Astrocyte (in vitro differentiated cells and primary cell): ENCODE data around the gene IQSEC2.

Source experiments
- CTCF ChIP-seq: IDR thresholded peaks from 2 replicates; pipeline ENCODE4 v1.5.1; 2011; ENCODE audit warnings: low read depth, mild to moderate bottlenecking, inconsistent platforms, low read length, moderate library complexity; ENCODE audit not compliant: insufficient read depth
- EZH2 ChIP-seq: IDR thresholded peaks from 2 replicates; pipeline ENCODE4 v1.6.1; 2012; ENCODE audit warnings: mild to moderate bottlenecking, low read length, inconsistent platforms; ENCODE audit not compliant: insufficient read depth

DNA sequence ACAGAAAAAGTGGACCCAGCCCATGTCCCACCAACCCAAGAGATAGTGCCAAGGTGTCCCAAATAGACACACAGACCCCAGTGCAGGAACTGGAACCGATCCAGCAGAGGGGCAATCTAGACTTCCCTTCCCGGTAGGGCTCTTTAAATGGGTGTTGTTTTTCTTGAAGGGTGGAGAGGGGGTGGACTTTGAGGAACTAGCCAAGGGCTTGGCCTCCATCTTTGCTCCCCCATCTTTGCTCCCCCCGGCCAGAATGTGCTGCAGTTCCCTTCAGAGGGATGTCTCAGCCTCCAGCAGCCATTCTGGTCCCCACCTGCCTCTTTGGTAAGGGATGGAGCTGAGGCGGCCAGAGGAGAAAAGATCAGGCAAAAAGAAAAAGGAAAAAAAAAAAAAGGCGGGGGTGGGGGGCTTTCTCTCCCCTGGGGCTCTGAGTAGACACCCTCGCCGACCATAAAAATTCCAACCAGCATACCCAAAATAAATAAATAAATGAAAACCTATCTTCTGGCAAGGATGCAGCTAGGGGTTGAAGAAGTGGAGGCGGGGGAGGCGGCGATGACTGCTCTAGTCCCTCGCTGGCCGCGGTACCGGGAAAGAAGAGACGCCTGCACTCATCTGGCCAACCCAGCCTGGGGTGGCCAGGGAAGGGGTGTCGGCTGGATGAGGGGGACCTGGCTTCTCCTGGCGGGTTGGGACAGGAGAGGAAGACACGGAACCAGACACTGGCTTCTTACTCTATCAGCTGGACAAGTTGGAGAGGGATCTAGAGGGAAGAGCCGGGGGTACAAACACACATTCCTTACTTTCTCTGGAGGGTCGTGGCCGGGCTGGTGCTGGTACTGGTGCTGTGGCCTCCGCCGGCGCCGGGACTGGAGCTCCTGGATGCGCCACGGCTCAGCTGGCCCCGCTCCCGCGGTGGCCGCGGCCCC, 38.5 kb upstream of the IQSEC2 start:
- TF ChIP-seq EZH2 (no peak), CTCF (no peak)
